H9 (cell line): ENCODE measurements around the gene IFNGR1. TPM values are rescaled to one million over a fixed set of nuclear protein-coding genes. Genes with fewer than 3 reads are reported as not detected.

Source experiments
- DNase-seq: peaks from one replicate; pipeline ENCODE4 v3.0.0-alpha.2; 2017
- H2AFZ ChIP-seq: one replicate; pipeline ENCODE4 v1.6.1; 2013; ENCODE audit warnings: mild to moderate bottlenecking, low read length, control low read depth, moderate library complexity
- H2AK5ac ChIP-seq: 2 replicates; pipeline ENCODE4 v1.6.1; 2013; ENCODE audit warnings: low read length, control low read depth, mixed read lengths; ENCODE audit not compliant: insufficient read length
- H2BK120ac ChIP-seq: one replicate; pipeline ENCODE4 v1.6.1; 2013; ENCODE audit warnings: low read depth, mild to moderate bottlenecking, low read length, control low read depth, inconsistent platforms; ENCODE audit not compliant: poor library complexity, severe bottlenecking
- H2BK12ac ChIP-seq: 2 replicates; pipeline ENCODE4 v1.6.1; 2013; ENCODE audit warnings: low read length, control low read depth, mixed read lengths, low read depth; ENCODE audit not compliant: insufficient read length
- H2BK15ac ChIP-seq: 2 replicates; pipeline ENCODE4 v1.6.1; 2013; ENCODE audit warnings: low read depth, low read length, control low read depth
- H2BK20ac ChIP-seq: one replicate; pipeline ENCODE4 v1.6.1; 2013; ENCODE audit warnings: low read depth, mild to moderate bottlenecking, low read length, control low read depth, inconsistent platforms; ENCODE audit not compliant: poor library complexity, severe bottlenecking
- H2BK5ac ChIP-seq: 2 replicates; pipeline ENCODE4 v1.6.1; 2013; ENCODE audit warnings: low read length, control low read depth, mixed read lengths; ENCODE audit not compliant: insufficient read length
- H3K14ac ChIP-seq: 2 replicates; pipeline ENCODE4 v1.6.1; 2013; ENCODE audit warnings: low read length, control low read depth; ENCODE audit not compliant: insufficient read depth
- H3K18ac ChIP-seq: 2 replicates; pipeline ENCODE4 v1.6.1; 2013; ENCODE audit warnings: low read depth, mild to moderate bottlenecking, mixed read lengths, low read length, control low read depth; ENCODE audit not compliant: insufficient read length
- H3K23ac ChIP-seq: 2 replicates; pipeline ENCODE4 v1.6.1; 2013; ENCODE audit warnings: low read length, control low read depth, mixed read lengths, low read depth; ENCODE audit not compliant: insufficient read length
- H3K23me2 ChIP-seq: 2 replicates; pipeline ENCODE4 v1.6.1; 2013; ENCODE audit warnings: low read depth, mild to moderate bottlenecking, mixed read lengths, low read length, control low read depth; ENCODE audit not compliant: insufficient read length, poor library complexity, severe bottlenecking
- H3K27ac ChIP-seq: 2 replicates; pipeline ENCODE4 v1.5.1; 2013; ENCODE audit warnings: low read length, control low read depth, mixed read lengths, low read depth; ENCODE audit not compliant: insufficient read length
- H3K27me3 ChIP-seq: 2 replicates; pipeline ENCODE4 v1.6.1; 2013; ENCODE audit warnings: low read length, control low read depth, inconsistent platforms; ENCODE audit not compliant: insufficient read depth
- H3K4ac ChIP-seq: 2 replicates; pipeline ENCODE4 v1.6.1; 2013; ENCODE audit warnings: low read depth, mild to moderate bottlenecking, control low read depth, inconsistent platforms, low read length, moderate library complexity
- H3K4me1 ChIP-seq: 2 replicates; pipeline ENCODE4 v1.6.1; 2013; ENCODE audit warnings: low read length, control low read depth, inconsistent platforms; ENCODE audit not compliant: insufficient read depth
- H3K4me2 ChIP-seq: 2 replicates; pipeline ENCODE4 v1.6.1; 2013; ENCODE audit warnings: low read length, control low read depth, mixed read lengths; ENCODE audit not compliant: insufficient read length, insufficient read depth
- H3K56ac ChIP-seq: 2 replicates; pipeline ENCODE4 v1.6.1; 2013; ENCODE audit warnings: low read depth, mild to moderate bottlenecking, mixed read lengths, low read length, control low read depth; ENCODE audit not compliant: insufficient read length
- H3K79me1 ChIP-seq: 2 replicates; pipeline ENCODE4 v1.6.1; 2013; ENCODE audit warnings: low read depth, mild to moderate bottlenecking, moderate library complexity, low read length, control low read depth, inconsistent platforms; ENCODE audit not compliant: insufficient read depth, poor library complexity, severe bottlenecking
- H3K79me2 ChIP-seq: 2 replicates; pipeline ENCODE4 v1.6.1; 2013; ENCODE audit warnings: low read length, control low read depth, inconsistent platforms; ENCODE audit not compliant: insufficient read depth
- H3K9ac ChIP-seq: 2 replicates; pipeline ENCODE4 v1.6.1; 2013; ENCODE audit warnings: low read length, control low read depth, mixed read lengths; ENCODE audit not compliant: insufficient read length; ENCODE audit errors: extremely low read depth
- H3K9me3 ChIP-seq: one replicate; pipeline ENCODE4 v1.6.1; 2013; ENCODE audit warnings: low read depth, low read length, inconsistent platforms; ENCODE audit not compliant: control insufficient read depth
- H3T11ph ChIP-seq: one replicate; pipeline ENCODE4 v1.6.1; 2013; ENCODE audit warnings: mild to moderate bottlenecking, low read length, control low read depth, inconsistent platforms
- H4K20me1 ChIP-seq: one replicate; pipeline ENCODE4 v1.6.1; 2013; ENCODE audit not compliant: control insufficient read depth, insufficient read length, insufficient read depth
- H4K5ac ChIP-seq: 2 replicates; pipeline ENCODE4 v1.6.1; 2013; ENCODE audit warnings: low read depth, mild to moderate bottlenecking, mixed read lengths, low read length, control low read depth; ENCODE audit not compliant: insufficient read length
- H4K8ac ChIP-seq: replicated peaks from 2 replicates; pipeline ENCODE4 v1.6.1; 2013; ENCODE audit warnings: low read length, control low read depth, mixed read lengths, low read depth; ENCODE audit not compliant: insufficient read length
- H4K91ac ChIP-seq: 2 replicates; pipeline ENCODE4 v1.6.1; 2013; ENCODE audit warnings: low read depth, mild to moderate bottlenecking, moderate library complexity, mixed read lengths, low read length, control low read depth; ENCODE audit not compliant: insufficient read length
- H3K27ac Mint-ChIP-seq, 3 experiments: 2 replicates in 2 of 3; 3 replicates in 1 of 3; pipeline ENCODE4 v1.8.0; 2020 to 2021; ENCODE audit warnings: mixed read lengths in 3 of 3, mild to moderate bottlenecking in 1 of 3, moderate library complexity in 1 of 3
- H3K27me3 Mint-ChIP-seq: 2 replicates; pipeline ENCODE4 v1.8.0; 2021; ENCODE audit warnings: low read depth, mild to moderate bottlenecking, moderate library complexity, mixed read lengths
- H3K36me3 Mint-ChIP-seq, 3 experiments: 2 replicates in 2 of 3; 3 replicates in 1 of 3; pipeline ENCODE4 v1.8.0; 2020 to 2021; ENCODE audit warnings: low read depth in 3 of 3, mixed read lengths in 3 of 3; ENCODE audit not compliant: insufficient read depth in 1 of 3
- H3K4me1 Mint-ChIP-seq, 2 experiments: 2 replicates each; pipeline ENCODE4 v1.8.0; 2020; ENCODE audit warnings: mixed read lengths in 2 of 2
- H3K4me3 Mint-ChIP-seq, 2 experiments: 2 replicates in 1 of 2; 3 replicates in 1 of 2; pipeline ENCODE4 v1.8.0; 2020 to 2021; ENCODE audit warnings: mild to moderate bottlenecking in 2 of 2, mixed read lengths in 2 of 2, moderate library complexity in 1 of 2
- H3K9me3 Mint-ChIP-seq, 2 experiments: 2 replicates in 1 of 2; 3 replicates in 1 of 2; pipeline ENCODE4 v1.8.0; 2020; ENCODE audit warnings: mild to moderate bottlenecking in 2 of 2, mixed read lengths in 2 of 2, moderate library complexity in 1 of 2
- CTCF ChIP-seq: fragments of 200-600 bp; sonication (generic); conservative IDR thresholded peaks from 3 replicates; pipeline ENCODE4 v1.8.0; 2021; ENCODE audit warnings: antibody characterized with exemption, mild to moderate bottlenecking
- total RNA-seq: library from RNA; stranded (reverse); gene quantifications from 2 replicates; pipeline ENCODE4 v1.2.1, GENCODE V29; 2021

The IFNGR1 gene
- total RNA-seq, 1 experiment from 2014 or later = 32.2 TPM

- Histone ChIP-seq H2BK5ac (no peak overlapping the region), H3K9ac (no peak overlapping the region), H4K5ac (no peak overlapping the region), H3T11ph (no peak overlapping the region), H3K23ac (no peak overlapping the region), H2AFZ (no peak overlapping the region), H2BK12ac (no peak overlapping the region), H3K4me2 (no peak overlapping the region), H3K79me2 (no peaks in the 10 kb centered on the region), H3K18ac (no peak overlapping the region), H2AK5ac (no peak overlapping the region), H3K27me3 (no peaks in the 10 kb centered on the region), H4K8ac (no peak overlapping the region), H2BK20ac (no peak overlapping the region), H3K56ac (no peak overlapping the region), H4K91ac (no peak overlapping the region), H3K9me3 (peaks cover 50% of the 10 kb centered on the region), H2BK15ac (no peak overlapping the region), H3K4ac (no peak overlapping the region), H3K23me2 (no peaks in the 10 kb centered on the region), H3K14ac (no peak overlapping the region), H3K27ac (no peak overlapping the region), H3K79me1 (no peaks in the 10 kb centered on the region), H2BK120ac (no peak overlapping the region), H4K20me1 (no peaks in the 10 kb centered on the region), H3K4me1 (no peaks in the 10 kb centered on the region)
- H3K27ac Mint-ChIP-seq = no peak overlapping the region
- peaks cover 0 to 3% of the 10 kb centered on the region in 2 experiments; a peak in 1 of 4 replicates for H3K4me1 Mint-ChIP-seq
- H3K27me3 Mint-ChIP-seq = peaks cover 1% of the 10 kb centered on the region; the same call in 1 of the 2 replicates
- H3K4me3 Mint-ChIP-seq = no peak overlapping the region
- no peak for TF ChIP-seq CTCF
- H3K9me3 Mint-ChIP-seq = peaks cover 75 to 77% of the 10 kb centered on the region in 2 experiments
- peaks cover 37 to 69% (median 61%) of the 10 kb centered on the region in 3 experiments for H3K36me3 Mint-ChIP-seq
- no peak for DNase-seq
These were observed 36.5 kb downstream of the IFNGR1 start for GRCh38 chr6:137182654-137183073.
